Heart left ventricle (tissue), 16 donors: ENCODE measurements around the gene CHCHD6. TPM values are rescaled to one million over a fixed set of nuclear protein-coding genes. Genes with fewer than 3 reads are reported as not detected.

Experiments used
- ATAC-seq, 4 donors: fragments of 200-7000 bp; cut with Tn5 transposase; one replicate each; pipeline ENCODE4 v1.9.1; 2020 to 2022; ENCODE audit warnings: moderate library complexity in 4 of 4, mild to moderate bottlenecking in 3 of 4, moderate number of reproducible peaks in 1 of 4
- DNase-seq, 5 donors: peaks; one replicate each; pipeline ENCODE4 v3.0.0-alpha.2; 2020
- H3K27ac ChIP-seq, 12 donors: fragments of 200-600 bp; sonication (generic) in 4 of 12; one replicate each; pipeline versions ENCODE4 v1.5.0 to v1.8.0; 2016 to 2022; ENCODE audit warnings: mild to moderate bottlenecking in 2 of 12
- H3K27me3 ChIP-seq, 9 donors: fragments of 200-600 bp; sonication (generic) in 2 of 9; one replicate each; pipeline versions ENCODE4 v1.5.1 to v1.8.0; 2016 to 2022; ENCODE audit warnings: mild to moderate bottlenecking in 3 of 9
- H3K36me3 ChIP-seq, 9 donors: fragments of 200-600 bp; sonication (generic) in 2 of 9; one replicate each; pipeline versions ENCODE4 v1.5.0 to v1.8.0; 2018 to 2022; ENCODE audit warnings: mild to moderate bottlenecking in 2 of 9
- H3K4me1 ChIP-seq, 12 donors: fragments of 200-600 bp; sonication (generic) in 4 of 12; one replicate each; pipeline versions ENCODE4 v1.5.0 to v1.8.0; 2016 to 2022; ENCODE audit warnings: mild to moderate bottlenecking in 3 of 12
- H3K4me3 ChIP-seq, 12 donors: fragments of 200-600 bp; sonication (generic) in 4 of 12; one replicate each; pipeline versions ENCODE4 v1.5.0 to v1.8.0; 2017 to 2022; ENCODE audit warnings: mild to moderate bottlenecking in 9 of 12, moderate library complexity in 4 of 12
- H3K9me3 ChIP-seq, 12 donors: fragments of 200-600 bp; sonication (generic) in 4 of 12; one replicate each; pipeline versions ENCODE4 v1.5.0 to v1.8.0; 2016 to 2022; ENCODE audit warnings: mild to moderate bottlenecking in 1 of 12
- POLR2A ChIP-seq, 2 donors: fragments of 450-650 bp; IDR thresholded peaks; one replicate each; pipeline ENCODE4 v1.6.1; 2017; ENCODE audit warnings: antibody characterized with exemption in 2 of 2, mild to moderate bottlenecking in 2 of 2, moderate library complexity in 2 of 2
- WGBS, 4 donors: extraction: QIAGEN DNeasy Blood & Tissue Kit in 2 of 4; methylation state at CpG; one replicate each; pipeline versions ENCODE4 v1.1.5 to v1.1.7; 2013 to 2018; 5-methylcytosine and 5-hydroxymethylcytosine counted together
- intact Hi-C, 10 donors: fragments of 100-400 bp; cut with DNase I; formaldehyde crosslinking; loops; one replicate each; pipeline versions ENCODE4 v1.11.1 to v1.14.2; 2022
- polyA plus RNA-seq, 2 donors: library from polyadenylated mRNA; stranded (reverse); fragments of 200-250 nt; gene quantifications; one replicate each; pipeline ENCODE4 v1.2.3, GENCODE V29; 2013
- total RNA-seq, 9 donors: library from RNA; depleted of rRNA in 2 of 9; stranded (reverse); fragments of >200 nt in 2 of 9; fragmentation: NEBNext Ultra II Directional in 3 of 9; extraction: Animal tissue kit (Norgen Biotek cat#: 25700) in 3 of 9; gene quantifications; one replicate each; pipeline versions ENCODE4 v1.1.0 to v1.2.4, GENCODE V29; 2016 to 2023
- TF ChIP-seq, protein P1 (sequence below), 12 donors: fragments of 200-600 bp; sonication (generic) in 4 of 12; IDR thresholded peaks; one replicate each; pipeline versions ENCODE4 v1.5.0 to v1.8.0; 2018 to 2022; ENCODE audit warnings: antibody characterized with exemption in 12 of 12, mild to moderate bottlenecking in 5 of 12
- donor health status: ischemic (EF 13 %, LVEDD 7.1; RV severe dilation, severe dysfunction).
- donor health status: healthy with polysubstance abuse.
- donor health status: DM: no; HTN: yes; CAD: no.
- donor health status: DM: no; HTN: no; CAD: no.
- donor health status: ischemic (EF 25% LVEDD 6.9; RV normal size, moderate dysfunction).
- donor health status: ischemic (EF 25% LVEDD 5.7; RV mildly dilated, moderate dysfunction).
- donor health status: healthy.
- donor health status: DM: yes; HTN: yes; CAD: no.
- donor health status: ischemic (EF 35%, LVEDD 5.7; RV mildly dilated, moderate dysfunction).
- donor health status: nonischemic (EF 11% LVEDD 7.7; RV severe dilation, severe dysfunction).
- donor health status: DM: yes; HTN: yes; CAD: no.
- donor health status: PGD.
- donor health status: ischemic (EF 29% LVEDD 5.4; RV normal size, mild dysfunction).
- donor health status: nonischemic (EF 23%, LVEDD 6.1; RV moderate dilation, normal function).

CHCHD6 gene
- total and polyA plus RNA-seq, 11 donors = 7.7 to 29.3 (median 11.6) TPM

DNA sequence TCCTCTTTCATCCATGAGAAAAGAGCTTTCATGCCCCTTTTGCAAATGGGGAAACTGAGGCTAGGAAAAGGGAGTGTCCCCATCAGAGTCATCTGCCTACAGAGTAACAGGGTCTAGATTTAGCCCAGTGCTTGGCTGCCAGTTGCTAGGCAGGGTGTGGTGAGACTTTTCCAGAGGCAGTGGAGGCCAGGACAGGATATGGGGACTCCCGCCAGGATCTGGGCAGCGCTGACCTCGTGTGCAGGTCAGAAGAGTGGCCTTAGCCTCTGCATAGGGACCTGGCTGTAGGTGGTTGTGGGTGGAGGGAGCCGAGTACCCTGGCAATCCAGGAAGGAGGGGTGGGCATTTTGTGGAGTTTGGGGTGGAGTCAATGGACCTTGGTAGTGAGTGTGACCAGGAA is 283.1 kb downstream of the CHCHD6 start:
- TF ChIP-seq POLR2A (IDR thresholded peaks at IDR 0.05) = no peak
- TF ChIP-seq, protein P1, sequence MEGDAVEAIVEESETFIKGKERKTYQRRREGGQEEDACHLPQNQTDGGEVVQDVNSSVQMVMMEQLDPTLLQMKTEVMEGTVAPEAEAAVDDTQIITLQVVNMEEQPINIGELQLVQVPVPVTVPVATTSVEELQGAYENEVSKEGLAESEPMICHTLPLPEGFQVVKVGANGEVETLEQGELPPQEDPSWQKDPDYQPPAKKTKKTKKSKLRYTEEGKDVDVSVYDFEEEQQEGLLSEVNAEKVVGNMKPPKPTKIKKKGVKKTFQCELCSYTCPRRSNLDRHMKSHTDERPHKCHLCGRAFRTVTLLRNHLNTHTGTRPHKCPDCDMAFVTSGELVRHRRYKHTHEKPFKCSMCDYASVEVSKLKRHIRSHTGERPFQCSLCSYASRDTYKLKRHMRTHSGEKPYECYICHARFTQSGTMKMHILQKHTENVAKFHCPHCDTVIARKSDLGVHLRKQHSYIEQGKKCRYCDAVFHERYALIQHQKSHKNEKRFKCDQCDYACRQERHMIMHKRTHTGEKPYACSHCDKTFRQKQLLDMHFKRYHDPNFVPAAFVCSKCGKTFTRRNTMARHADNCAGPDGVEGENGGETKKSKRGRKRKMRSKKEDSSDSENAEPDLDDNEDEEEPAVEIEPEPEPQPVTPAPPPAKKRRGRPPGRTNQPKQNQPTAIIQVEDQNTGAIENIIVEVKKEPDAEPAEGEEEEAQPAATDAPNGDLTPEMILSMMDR (IDR thresholded peaks at IDR 0.05) = no peak
- Histone ChIP-seq H3K4me3 (no peak overlapping the region), H3K4me1 (peaks cover 0 to 58% (median 27%) of the 10 kb centered on the region in 12 donors), H3K9me3 (no peaks in the 10 kb centered on the region), H3K36me3 (peaks cover 0 to 30% (median 16%) of the 10 kb centered on the region in 9 donors), H3K27ac (no peak overlapping the region), H3K27me3 (peaks cover 0 to 3% (median 0%) of the 10 kb centered on the region in 9 donors)
- ATAC-seq (peak in 2 of 4 donors; percentile 4 to 26), DNase-seq (no peak)
- 31 to 55% (median 39%) methylated on average over 4 of the region's 4 CpGs for WGBS, 4 donors
- intact Hi-C loops = loop anchor here in 7 of 10 donors (5.0 to 10.0 kb wide), 7 partner anchors 148 to 558 kb away; no protein-coding TSS in a partner anchor

DNA sequence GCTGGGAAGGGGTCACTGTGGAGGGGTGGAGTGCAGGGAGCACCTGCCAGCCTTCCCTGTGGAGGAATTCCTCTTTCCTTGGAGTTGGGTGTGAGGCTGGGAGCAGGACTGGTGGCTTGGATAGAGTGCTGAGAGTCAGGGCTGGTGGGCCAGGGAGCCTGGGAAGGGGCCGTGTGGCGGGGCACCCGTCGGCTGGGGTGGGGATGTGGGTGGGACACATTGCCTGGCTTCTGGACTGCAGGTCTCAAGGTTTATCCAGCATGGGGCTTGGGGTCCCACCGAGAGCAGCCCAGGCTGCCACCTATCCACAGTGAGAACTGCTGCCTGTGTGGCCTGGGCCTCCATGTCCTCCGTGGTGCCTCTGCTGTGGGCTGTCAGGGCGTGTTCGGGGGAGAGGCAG is 283.6 kb downstream of the CHCHD6 start:
- ATAC-seq = no peak
- Histone ChIP-seq H3K27ac (no peak overlapping the region), H3K9me3 (no peaks in the 10 kb centered on the region), H3K4me3 (no peak overlapping the region), H3K4me1 (peaks cover 0 to 58% (median 27%) of the 10 kb centered on the region in 12 donors), H3K27me3 (no peaks in the 10 kb centered on the region), H3K36me3 (peaks cover 0 to 30% (median 16%) of the 10 kb centered on the region in 9 donors)
- TF ChIP-seq, protein P1 (IDR thresholded peaks at IDR 0.05) = no peak
- no peak for TF ChIP-seq POLR2A (IDR thresholded peaks at IDR 0.05)
- intact Hi-C loops = loop anchor here in 7 of 10 donors (5.0 to 10.0 kb wide), 7 partner anchors 147 to 557 kb away; no protein-coding TSS in a partner anchor
- WGBS, 4 donors = 88 to 90% (median 89%) methylated on average over 4 to 8 of the region's 8 CpGs
- no peak for DNase-seq

DNA sequence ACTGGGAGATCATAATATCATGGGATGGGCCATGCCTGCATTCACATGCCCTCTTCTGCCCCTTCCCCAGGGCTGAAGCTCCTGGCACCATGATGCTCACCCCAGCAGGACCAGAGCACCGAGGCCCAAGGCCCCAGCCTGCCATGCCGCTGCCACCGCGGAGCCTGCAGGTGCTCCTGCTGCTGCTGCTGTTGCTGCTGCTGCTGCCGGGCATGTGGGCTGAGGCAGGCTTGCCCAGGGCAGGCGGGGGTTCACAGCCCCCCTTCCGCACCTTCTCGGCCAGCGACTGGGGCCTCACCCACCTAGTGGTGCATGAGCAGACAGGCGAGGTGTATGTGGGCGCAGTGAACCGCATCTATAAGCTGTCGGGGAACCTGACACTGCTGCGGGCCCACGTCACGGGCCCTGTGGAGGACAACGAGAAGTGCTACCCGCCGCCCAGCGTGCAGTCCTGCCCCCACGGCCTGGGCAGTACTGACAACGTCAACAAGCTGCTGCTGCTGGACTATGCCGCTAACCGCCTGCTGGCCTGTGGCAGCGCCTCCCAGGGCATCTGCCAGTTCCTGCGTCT is 284.5 kb downstream of the CHCHD6 start:
- no peak for TF ChIP-seq POLR2A (IDR thresholded peaks at IDR 0.05)
- TF ChIP-seq, protein P1 (IDR thresholded peaks at IDR 0.05) = no peak
- 92 to 94% (median 94%) methylated on average over 13 to 26 of the region's 26 CpGs for WGBS, 4 donors

DNA sequence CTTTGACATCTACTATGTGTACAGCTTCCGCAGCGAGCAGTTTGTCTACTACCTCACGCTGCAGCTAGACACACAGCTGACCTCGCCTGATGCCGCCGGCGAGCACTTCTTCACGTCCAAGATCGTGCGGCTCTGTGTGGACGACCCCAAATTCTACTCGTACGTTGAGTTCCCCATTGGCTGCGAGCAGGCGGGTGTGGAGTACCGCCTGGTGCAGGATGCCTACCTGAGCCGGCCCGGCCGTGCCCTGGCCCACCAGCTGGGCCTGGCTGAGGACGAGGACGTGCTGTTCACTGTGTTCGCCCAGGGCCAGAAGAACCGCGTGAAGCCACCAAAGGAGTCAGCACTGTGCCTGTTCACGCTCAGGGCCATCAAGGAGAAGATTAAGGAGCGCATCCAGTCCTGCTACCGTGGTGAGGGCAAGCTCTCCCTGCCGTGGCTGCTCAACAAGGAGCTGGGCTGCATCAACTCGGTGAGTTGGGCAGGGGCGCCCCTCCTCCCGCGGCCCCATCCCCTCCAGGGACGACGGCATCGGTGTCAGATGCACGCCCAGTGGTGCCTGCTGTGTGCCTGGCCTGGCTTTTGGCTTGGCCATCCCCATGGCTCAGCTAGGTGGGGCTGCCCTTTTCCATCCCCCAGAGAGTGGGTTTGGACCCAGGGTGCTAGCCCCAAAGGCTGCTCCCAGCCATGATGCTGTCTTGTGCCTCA is 285.4 kb downstream of the CHCHD6 start:
- intact Hi-C loops = loop anchor here in 8 of 10 donors (5.0 to 10.0 kb wide), 7 partner anchors 145 to 555 kb away; no protein-coding TSS in a partner anchor
- no peak for ATAC-seq
- H3K9me3 ChIP-seq = no peaks in the 10 kb centered on the region
- peaks cover 2 to 66% (median 40%) of the 10 kb centered on the region in 12 donors for H3K4me1 ChIP-seq
- H3K27me3 ChIP-seq = no peaks in the 10 kb centered on the region
- DNase-seq = no peak
- TF ChIP-seq, protein P1 (IDR thresholded peaks at IDR 0.05) = no peak
- TF ChIP-seq POLR2A (IDR thresholded peaks at IDR 0.05) = no peak
- WGBS, 4 donors = 89 to 99% (median 92%) methylated on average over 26 to 36 of the region's 36 CpGs
- H3K4me3 ChIP-seq = no peak overlapping the region
- H3K36me3 ChIP-seq = peaks cover 0 to 30% (median 16%) of the 10 kb centered on the region in 9 donors
- H3K27ac ChIP-seq = no peak overlapping the region

More for the DNA sequence above, 284.5 kb downstream of the CHCHD6 start:
- no peaks in the 10 kb centered on the region for H3K27me3 ChIP-seq
- intact Hi-C loops = loop anchor here in 7 of 10 donors (5.0 to 10.0 kb wide), 7 partner anchors 146 to 556 kb away; no protein-coding TSS in a partner anchor
- H3K4me3 ChIP-seq = no peak overlapping the region
- ATAC-seq (no peak), DNase-seq (no peak)
- no peak overlapping the region for H3K27ac ChIP-seq
- H3K9me3 ChIP-seq = no peaks in the 10 kb centered on the region
- H3K4me1 ChIP-seq = peaks cover 0 to 65% (median 37%) of the 10 kb centered on the region in 12 donors
- peaks cover 0 to 30% (median 16%) of the 10 kb centered on the region in 9 donors for H3K36me3 ChIP-seq
